Measurements from ENCODE around the gene NPR1.
A peak's percentile ranks its signal among the peaks of the same experiment; 100 is the strongest.
"Not testable (repeated sequence)": the region's sequence is repeated elsewhere in the genome, so short reads cannot be mapped to it uniquely, and the experiment has no call there.

The NPR1 gene

DNA sequence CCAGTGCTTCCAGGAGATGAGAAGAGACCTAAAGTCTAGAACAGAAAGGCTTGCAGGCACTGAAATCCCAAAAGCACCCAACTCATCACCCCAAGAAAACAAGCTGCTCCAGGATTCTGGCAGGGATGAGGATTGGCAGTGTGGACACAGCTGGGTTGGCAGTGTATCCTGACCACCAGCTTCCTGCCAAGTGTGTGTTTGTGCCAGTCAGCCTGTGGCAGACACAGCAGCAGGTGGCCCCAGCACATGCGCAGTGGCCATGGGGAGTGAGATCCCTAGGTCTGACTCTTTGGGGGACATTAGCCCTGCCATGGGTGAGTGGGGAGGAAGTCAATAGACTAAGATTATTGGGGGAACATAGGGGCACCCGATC lies 28.6 kb upstream of the NPR1 start:
- no peak for DNase-seq (ENCODE audit: low read depth in 3 of 3)

GRCh38 chr1:153651771-153652170 lies 26.7 kb upstream of the NPR1 start:
- no peak for DNase-seq (ENCODE audit: low read depth in 3 of 3)

DNA sequence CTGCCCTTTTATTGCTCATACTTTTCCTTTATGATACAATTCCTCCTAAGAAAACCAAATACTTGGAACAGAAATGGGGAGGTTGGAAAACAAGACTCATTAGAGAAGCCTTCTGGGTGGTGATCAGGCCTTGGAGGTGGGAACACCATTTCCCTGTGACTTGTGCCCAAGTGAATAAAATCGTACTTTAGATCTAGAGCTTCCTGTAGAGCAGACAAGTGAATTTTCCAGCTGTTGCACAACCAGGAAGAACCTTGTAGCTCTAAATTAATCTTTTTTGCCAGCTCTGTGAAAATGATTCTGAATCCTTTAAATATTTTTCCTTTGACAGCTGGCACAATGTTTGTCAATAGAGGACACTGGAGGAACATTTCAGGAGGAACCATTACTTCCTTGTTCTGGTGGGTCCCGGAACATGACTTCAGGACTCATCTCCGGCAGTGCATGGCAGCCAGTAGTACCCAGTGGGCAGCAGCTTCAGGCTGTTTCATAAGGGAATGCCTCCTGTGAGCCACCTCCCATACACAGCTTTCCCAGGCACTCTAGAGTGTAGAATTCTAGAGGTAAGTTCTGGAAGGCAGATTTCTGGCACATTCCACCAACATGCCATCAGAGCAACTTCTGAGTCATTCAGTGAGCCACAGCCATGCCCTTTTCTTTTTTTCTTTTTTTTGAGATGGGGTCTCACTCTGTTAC lies 25.5 kb upstream of the NPR1 start:
- no peak for DNase-seq (ENCODE audit: low read depth in 3 of 3)

- no peak for DNase-seq (ENCODE audit: low read depth in 3 of 3)
Observed at GRCh38 chr1:153655333-153655732, 23.2 kb upstream of the NPR1 start.

- DNase-seq (ENCODE audit: low read depth in 3 of 3), result peak; percentile 85 to 91 (median 87)
Observed at GRCh38 chr1:153658400-153659174, 19.9 kb upstream of the NPR1 start, which contains the start of gene SNAPIN. TSS of gene SNAPIN (plus strand) at chr1:153658703. CDS start at chr1:153658744, 41 bp downstream.

- no peak for DNase-seq (ENCODE audit: low read depth in 3 of 3)
Observed at GRCh38 chr1:153659175-153659534, 19.3 kb upstream of the NPR1 start.

DNA sequence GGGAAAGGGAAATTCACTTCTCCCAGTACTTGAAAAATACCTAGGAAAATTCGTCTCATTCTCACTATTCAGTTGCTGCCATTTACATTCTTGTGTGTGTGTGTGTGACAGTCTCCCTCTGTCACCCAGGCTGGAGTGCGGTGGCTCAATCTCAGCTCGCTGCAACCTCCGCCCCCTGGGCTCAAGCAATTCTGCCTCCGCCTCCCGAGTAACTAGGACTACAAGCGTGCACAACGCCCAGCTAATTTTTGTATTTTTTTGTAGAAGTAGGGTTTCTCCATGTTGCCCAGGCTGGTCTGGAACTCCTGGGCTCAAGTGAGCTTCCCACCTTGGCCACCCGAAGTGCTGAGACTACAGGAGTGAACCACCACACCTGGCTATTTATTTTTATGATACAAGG lies 18.8 kb upstream of the NPR1 start:
- DNase-seq (ENCODE audit: low read depth in 3 of 3), result no peak

DNA sequence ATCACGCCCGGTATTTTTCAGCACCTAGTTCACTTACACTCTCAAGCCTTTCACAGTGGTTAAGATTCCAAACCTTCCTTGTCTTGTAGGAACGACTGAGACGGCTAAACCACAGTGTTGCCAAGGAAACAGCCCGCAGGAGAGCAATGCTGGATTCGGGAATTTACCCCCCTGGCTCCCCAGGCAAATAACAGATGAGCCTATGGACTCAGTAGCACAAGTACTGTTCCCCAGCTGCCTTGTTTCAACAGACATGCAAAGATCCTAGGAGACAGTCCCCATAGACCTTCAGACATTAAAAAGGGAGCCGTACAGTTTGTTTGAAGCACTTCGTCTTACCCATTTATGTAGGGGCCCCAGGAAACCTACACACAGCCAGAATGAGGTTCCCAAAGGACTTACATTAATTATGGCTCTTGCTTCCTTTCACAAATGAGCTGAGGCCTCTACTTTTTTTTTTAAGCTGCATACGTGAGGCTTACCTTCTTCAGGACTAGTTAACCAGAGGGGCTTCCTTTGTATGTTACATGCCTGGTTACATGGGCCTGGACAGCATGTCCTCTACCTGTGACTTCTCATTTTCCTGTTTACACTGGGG lies 17.3 kb upstream of the NPR1 start:
- no peak for DNase-seq (ENCODE audit: low read depth in 3 of 3)

DNA sequence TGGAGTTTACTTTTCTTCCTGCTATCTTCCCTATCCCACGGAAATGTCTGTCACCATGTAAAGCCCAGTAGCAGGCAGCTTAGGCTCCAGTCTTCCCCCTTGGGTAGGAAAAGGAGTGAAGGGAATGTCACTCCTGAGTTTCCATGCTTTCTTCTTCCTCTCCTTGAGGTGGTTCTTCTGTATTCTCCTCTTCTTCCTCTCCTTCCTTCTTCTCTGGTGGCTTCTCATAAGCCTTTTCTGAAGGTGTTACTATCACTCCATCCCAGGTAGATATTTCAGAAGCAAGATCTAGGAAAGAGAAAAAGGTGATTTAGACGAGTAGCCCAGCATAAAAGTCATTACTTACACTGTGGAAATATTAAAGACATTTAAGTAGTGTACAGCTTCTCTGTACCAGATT lies 16.2 kb upstream of the NPR1 start:
- no peak for DNase-seq (ENCODE audit: low read depth in 3 of 3)

DNA sequence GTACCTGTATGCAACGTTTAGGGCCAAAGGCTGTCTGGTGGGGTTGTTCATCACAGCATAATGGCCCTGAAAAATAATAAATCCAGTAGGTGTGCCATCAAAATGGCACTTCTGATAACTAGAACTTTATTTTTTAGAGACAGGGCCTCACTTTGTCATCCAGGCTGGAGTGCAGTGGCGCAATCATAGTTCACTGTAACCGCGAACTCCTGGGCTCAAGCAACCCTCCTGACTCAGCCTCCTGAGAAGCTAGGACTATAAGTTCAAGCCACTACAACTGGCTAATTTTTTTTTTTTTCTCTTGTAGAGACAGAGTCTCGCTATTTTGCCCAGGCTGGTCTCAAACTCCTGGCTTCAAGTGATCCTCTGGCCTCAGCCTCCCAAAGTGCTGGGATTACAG lies 15.3 kb upstream of the NPR1 start:
- no peak for DNase-seq (ENCODE audit: low read depth in 3 of 3)

- DNase-seq (ENCODE audit: low read depth in 3 of 3), result no peak
Observed at GRCh38 chr1:153667439-153667838, 11.0 kb upstream of the NPR1 start.

DNA sequence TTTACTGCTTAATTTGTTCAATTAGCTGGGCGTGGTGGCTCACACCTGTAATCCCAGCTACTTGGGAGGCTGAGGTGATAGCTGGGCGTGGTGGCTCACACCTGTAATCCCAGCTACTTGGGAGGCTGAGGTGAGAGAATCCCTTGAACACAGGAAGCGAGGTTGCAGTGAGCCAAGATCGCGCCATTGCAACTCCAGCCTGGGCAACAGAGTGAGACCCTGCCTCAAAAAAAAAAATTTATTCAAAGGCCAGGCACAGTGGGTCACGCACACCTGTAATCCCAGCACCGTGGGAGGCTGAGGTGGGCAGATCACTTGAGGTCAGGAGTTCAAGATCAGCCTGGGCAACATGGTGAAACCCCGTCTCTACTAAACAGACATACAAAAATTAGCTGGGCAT lies 9.8 kb upstream of the NPR1 start:
- DNase-seq (ENCODE audit: low read depth in 3 of 3), result not testable (repeated sequence)

DNA sequence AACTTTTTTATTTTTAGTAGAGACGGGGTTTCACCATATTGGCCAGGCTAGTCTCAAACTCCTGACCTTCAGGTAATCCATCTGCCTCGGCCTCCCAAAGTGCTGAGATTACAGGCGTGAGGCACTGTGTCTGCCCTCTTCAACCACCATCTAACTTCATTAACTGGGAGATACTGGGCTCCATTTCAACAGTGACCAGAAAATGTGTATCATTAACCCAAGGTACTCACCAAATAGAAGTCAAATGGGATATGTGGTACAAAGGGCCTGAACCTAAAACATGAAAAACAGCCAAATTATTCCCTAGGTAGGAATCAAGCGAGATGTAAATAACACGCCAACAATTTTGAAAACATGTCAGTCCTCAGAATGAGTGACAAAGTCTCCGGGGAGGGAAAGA lies 8.9 kb upstream of the NPR1 start:
- no peak for DNase-seq (ENCODE audit: low read depth in 3 of 3)

- no peak for DNase-seq (ENCODE audit: low read depth in 3 of 3)
Observed at GRCh38 chr1:153670257-153670858, 8.1 kb upstream of the NPR1 start.

- DNase-seq (ENCODE audit: low read depth in 3 of 3), result peak; percentile 88 to 97 (median 95)
Observed at GRCh38 chr1:153670859-153671627, 7.4 kb upstream of the NPR1 start, which contains the start of gene ILF2. TSS of gene ILF2 (minus strand) at chr1:153670993. CDS start at chr1:153670922, 71 bp downstream.

DNA sequence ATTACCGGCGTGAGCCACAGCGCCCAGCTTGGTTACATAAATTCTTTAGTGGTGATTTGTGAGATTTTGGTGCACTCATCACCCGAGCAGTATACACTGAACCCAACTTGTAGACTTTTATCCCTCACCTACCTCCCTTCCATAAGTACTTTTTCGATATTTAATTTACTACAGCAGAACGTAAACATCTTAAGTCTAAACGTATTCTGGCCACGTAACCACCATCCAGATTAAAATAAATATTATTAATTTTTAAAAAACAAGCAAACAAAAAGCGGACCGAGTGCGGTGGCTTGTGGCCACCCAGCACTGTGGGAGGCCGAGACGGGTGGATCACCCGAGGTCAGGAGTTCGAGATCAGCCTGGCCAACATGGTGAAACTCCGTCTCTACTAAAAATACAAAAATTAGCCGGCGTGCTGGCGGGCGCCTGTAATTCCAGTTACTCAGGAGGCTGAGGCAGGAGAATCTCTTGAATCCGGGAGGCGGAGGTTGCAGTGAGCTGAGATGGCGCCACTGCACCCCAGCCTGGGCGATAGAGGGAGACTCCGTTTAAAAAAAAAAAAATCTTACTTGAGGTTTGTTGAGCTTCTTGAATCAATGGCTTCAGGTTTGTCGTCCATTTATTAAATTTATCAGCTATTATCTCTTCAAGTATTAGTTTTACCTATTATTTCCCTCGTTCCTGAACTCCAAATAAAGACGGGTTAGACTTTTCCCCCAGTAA lies 6.7 kb upstream of the NPR1 start:
- DNase-seq (ENCODE audit: low read depth in 3 of 3), result peak; percentile 14 to 62 (median 28)

GRCh38 chr1:153673511-153673910 lies 5.0 kb upstream of the NPR1 start:
- DNase-seq (ENCODE audit: low read depth in 3 of 3), result no peak

- DNase-seq (ENCODE audit: low read depth in 3 of 3), result peak in 1 of 3 experiments; percentile 56
Observed at GRCh38 chr1:153677718-153678518, 570 bp upstream of the NPR1 start.

GRCh38 chr1:153679337-153680119 lies 1.0 kb downstream of the NPR1 start:
- peak in 1 of 3 experiments; percentile 20 for DNase-seq (ENCODE audit: low read depth in 3 of 3)

DNA sequence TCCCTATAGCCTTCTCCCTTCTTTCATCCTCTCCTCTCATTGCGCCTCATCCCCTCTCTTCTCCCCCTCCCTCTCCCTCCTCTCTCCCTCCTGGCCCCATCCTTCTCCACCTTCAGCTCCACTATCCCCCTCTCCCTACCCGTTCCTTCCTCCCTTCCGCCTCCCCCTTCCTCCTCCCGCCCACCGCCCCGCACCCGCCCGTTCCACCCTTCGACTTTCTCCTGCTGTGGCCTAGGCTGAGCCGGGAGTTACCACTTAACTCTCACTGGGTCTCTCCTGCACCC lies 1.6 kb downstream of the NPR1 start:
- DNase-seq (ENCODE audit: low read depth in 3 of 3), result no peak
